ENCODE data around the gene WDR55.
"Not testable (repeated sequence)": the region's sequence is repeated elsewhere in the genome, so short reads cannot be mapped to it uniquely, and the experiment has no call there.

Gene WDR55

GRCh38 chr5:140710899-140711552 is 46.3 kb downstream of the WDR55 start:
- Histone ChIP-seq H3K4me2 (ENCODE audit: insufficient read depth, low read length) (peak overlapping the region; percentile 97), H4K20me1 (ENCODE audit: insufficient read depth, low read length) (no peaks in the 10 kb centered on the region), H3K27me3 (ENCODE audit: insufficient read depth, low read length, poor library complexity) (no peaks in the 10 kb centered on the region), H3K79me2 (ENCODE audit: insufficient read depth, low read length) (no peaks in the 10 kb centered on the region), H3K4me1 (ENCODE audit: insufficient read depth, low read length) (peaks cover 26% of the 10 kb centered on the region), H3K27ac (ENCODE audit: low read length) (peak overlapping the region; percentile 85), H3K9ac (ENCODE audit: low read depth, low read length) (peak overlapping the region; percentile 61), H3K9me3 (ENCODE audit: insufficient read depth, low read length, severe bottlenecking) (no peaks in the 10 kb centered on the region), H3K36me3 (ENCODE audit: insufficient read depth, low read length) (peaks cover 12% of the 10 kb centered on the region; the same call in 1 of the 2 replicates), H3K4me3 (ENCODE audit: low read depth in 1 of 2, low read length in 2 of 2) (peak overlapping the region; percentile 78 to 99; a peak in 3 of 4 replicates), H2AFZ (ENCODE audit: low read depth, low read length) (peak overlapping the region; percentile 96)
- ATAC-seq (ENCODE audit: insufficient read depth, low read depth) (peak; percentile 84), DNase-seq (peak; percentile 88)
- TF ChIP-seq CTCF (IDR thresholded peaks at IDR 0.05; ENCODE audit: borderline replicate concordance, extremely low read depth, low read length, poor library complexity, severe bottlenecking): no peak
- TF ChIP-seq EZH2 (IDR thresholded peaks at IDR 0.05; ENCODE audit: borderline replicate concordance, low read depth, low read length, severe bottlenecking): no peak

- Histone ChIP-seq H3K27me3 (ENCODE audit: insufficient read depth, low read length, poor library complexity) (no peaks in the 10 kb centered on the region), H3K4me1 (ENCODE audit: insufficient read depth, low read length) (peaks cover 26% of the 10 kb centered on the region), H3K4me2 (ENCODE audit: insufficient read depth, low read length) (peak overlapping the region; percentile 97), H3K27ac (ENCODE audit: low read length) (no peak overlapping the region), H2AFZ (ENCODE audit: low read depth, low read length) (no peak overlapping the region), H3K4me3 (ENCODE audit: low read depth in 1 of 2, low read length in 2 of 2) (peak overlapping the region; percentile 78 to 99; a peak in 2 of 4 replicates), H3K36me3 (ENCODE audit: insufficient read depth, low read length) (peaks cover 6% of the 10 kb centered on the region; the same call in 1 of the 2 replicates), H3K79me2 (ENCODE audit: insufficient read depth, low read length) (no peaks in the 10 kb centered on the region), H3K9ac (ENCODE audit: low read depth, low read length) (no peak overlapping the region; the same call in 1 of the 2 replicates), H4K20me1 (ENCODE audit: insufficient read depth, low read length) (no peaks in the 10 kb centered on the region), H3K9me3 (ENCODE audit: insufficient read depth, low read length, severe bottlenecking) (no peaks in the 10 kb centered on the region)
- TF ChIP-seq EZH2 (IDR thresholded peaks at IDR 0.05; ENCODE audit: borderline replicate concordance, low read depth, low read length, severe bottlenecking) (no peak), CTCF (IDR thresholded peaks at IDR 0.05; ENCODE audit: borderline replicate concordance, extremely low read depth, low read length, poor library complexity, severe bottlenecking) (no peak)
- ATAC-seq (ENCODE audit: insufficient read depth, low read depth) (no peak), DNase-seq (no peak)
Measured at GRCh38 chr5:140711794-140712193, 47.1 kb downstream of the WDR55 start.

GRCh38 chr5:140713562-140714094 is 48.9 kb downstream of the WDR55 start:
- no peaks in the 10 kb centered on the region for H3K79me2 ChIP-seq (ENCODE audit: insufficient read depth, low read length)
- DNase-seq (no peak), ATAC-seq (ENCODE audit: insufficient read depth, low read depth) (no peak)
- no peak overlapping the region for H3K4me2 ChIP-seq (ENCODE audit: insufficient read depth, low read length)
- no peaks in the 10 kb centered on the region for H4K20me1 ChIP-seq (ENCODE audit: insufficient read depth, low read length)
- no peak overlapping the region for H3K27ac ChIP-seq (ENCODE audit: low read length)
- H3K4me3 ChIP-seq (ENCODE audit: low read depth in 1 of 2, low read length in 2 of 2): no peak overlapping the region
- no peaks in the 10 kb centered on the region for H3K27me3 ChIP-seq (ENCODE audit: insufficient read depth, low read length, poor library complexity)
- no peak overlapping the region for H3K9ac ChIP-seq (ENCODE audit: low read depth, low read length)
- H3K36me3 ChIP-seq (ENCODE audit: insufficient read depth, low read length): no peaks in the 10 kb centered on the region
- peaks cover 26% of the 10 kb centered on the region for H3K4me1 ChIP-seq (ENCODE audit: insufficient read depth, low read length)
- no peaks in the 10 kb centered on the region for H3K9me3 ChIP-seq (ENCODE audit: insufficient read depth, low read length, severe bottlenecking)
- no peak overlapping the region for H2AFZ ChIP-seq (ENCODE audit: low read depth, low read length)
- TF ChIP-seq EZH2 (IDR thresholded peaks at IDR 0.05; ENCODE audit: borderline replicate concordance, low read depth, low read length, severe bottlenecking) (no peak), CTCF (IDR thresholded peaks at IDR 0.05; ENCODE audit: borderline replicate concordance, extremely low read depth, low read length, poor library complexity, severe bottlenecking) (no peak)

GRCh38 chr5:140716238-140716637 is 51.5 kb downstream of the WDR55 start:
- H3K9me3 ChIP-seq (ENCODE audit: insufficient read depth, low read length, severe bottlenecking); H3K4me3 ChIP-seq (ENCODE audit: low read depth in 1 of 2, low read length in 2 of 2); H3K36me3 ChIP-seq (ENCODE audit: insufficient read depth, low read length); H3K27me3 ChIP-seq (ENCODE audit: insufficient read depth, low read length, poor library complexity); H4K20me1 ChIP-seq (ENCODE audit: insufficient read depth, low read length); H2AFZ ChIP-seq (ENCODE audit: low read depth, low read length); DNase-seq; H3K9ac ChIP-seq (ENCODE audit: low read depth, low read length); H3K4me1 ChIP-seq (ENCODE audit: insufficient read depth, low read length); H3K79me2 ChIP-seq (ENCODE audit: insufficient read depth, low read length); ATAC-seq (ENCODE audit: insufficient read depth, low read depth); H3K27ac ChIP-seq (ENCODE audit: low read length); H3K4me2 ChIP-seq (ENCODE audit: insufficient read depth, low read length): not testable (repeated sequence)
